Esophagus muscularis mucosa (tissue), 4 donors: ENCODE data around the gene MEF2D. TPM values are rescaled to one million over a fixed set of nuclear protein-coding genes. Genes with fewer than 3 reads are reported as not detected.

Experiments
- DNase-seq: peaks from one replicate; pipeline ENCODE4 v3.0.0-alpha.2; 2017; ENCODE audit errors: extremely low spot score
- H3K27ac ChIP-seq, 4 donors: fragments of 200-600 bp; sonication (generic); replicated peaks in 1 of 4; 1 replicate in 3 of 4; 2 replicates in 1 of 4; pipeline ENCODE4 v1.5.1; 2016 to 2019; ENCODE audit warnings: mild to moderate bottlenecking in 1 of 4
- H3K27me3 ChIP-seq, 4 donors: fragments of 200-600 bp; sonication (generic); one replicate each; pipeline versions ENCODE4 v1.5.1 to v1.6.0; 2016 to 2019
- H3K36me3 ChIP-seq, 4 donors: fragments of 200-600 bp; sonication (generic); one replicate each; pipeline ENCODE4 v1.5.1; 2016 to 2019
- H3K4me1 ChIP-seq, 4 donors: fragments of 200-600 bp; sonication (generic); one replicate each; pipeline ENCODE4 v1.5.1; 2016 to 2019
- H3K4me3 ChIP-seq, 4 donors: fragments of 200-600 bp; sonication (generic); 1 replicate in 2 of 4; 2 replicates in 2 of 4; pipeline ENCODE4 v1.5.1; 2016 to 2019; ENCODE audit warnings: mild to moderate bottlenecking in 4 of 4, moderate library complexity in 1 of 4
- H3K9me3 ChIP-seq, 4 donors: fragments of 200-600 bp; sonication (generic); 1 replicate in 3 of 4; 2 replicates in 1 of 4; pipeline ENCODE4 v1.5.1; 2016 to 2019
- CTCF ChIP-seq, 3 experiments: fragments of 200-600 bp in 2 of 3; fragments of 450-650 bp in 1 of 3; sonication (generic) in 2 of 3; IDR thresholded peaks; one replicate each; pipeline ENCODE4 v1.5.1; 2017 to 2019; ENCODE audit warnings: antibody characterized with exemption in 3 of 3, mild to moderate bottlenecking in 2 of 3, moderate library complexity in 1 of 3
- EP300 ChIP-seq: sonication (generic); formaldehyde crosslinking; IDR thresholded peaks from one replicate; pipeline ENCODE4 v1.6.1; 2017; ENCODE audit warnings: antibody characterized with exemption
- POLR2A ChIP-seq: fragments of 450-650 bp; IDR thresholded peaks from one replicate; pipeline ENCODE4 v1.6.1; 2017; ENCODE audit warnings: antibody characterized with exemption, moderate library complexity, mild to moderate bottlenecking, low read depth
- POLR2AphosphoS5 ChIP-seq, 2 donors: sonication (generic); formaldehyde crosslinking; IDR thresholded peaks; one replicate each; pipeline ENCODE4 v1.6.1; 2017; ENCODE audit warnings: antibody characterized with exemption in 2 of 2
- WGBS: methylation state at CpG from one replicate; pipeline ENCODE4 v1.1.5; 2018; 5-methylcytosine and 5-hydroxymethylcytosine counted together
- intact Hi-C: fragments of 100-400 bp; cut with DNase I; formaldehyde crosslinking; loops from one replicate; pipeline ENCODE4 v1.15.1; 2023
- total RNA-seq, 4 donors: library from RNA; depleted of rRNA; stranded (reverse); fragments of >200 nt; gene quantifications; one replicate each; pipeline versions ENCODE4 v1.1.0 to v1.2.1, GENCODE V29; 2016

The MEF2D gene
- total RNA-seq, 4 donors from 2014 or later, result 78.0 to 138 (median 115) TPM

- Histone ChIP-seq H3K27ac (no peak overlapping the region), H3K9me3 (no peaks in the 10 kb centered on the region), H3K4me1 (peaks cover 16 to 23% (median 20%) of the 10 kb centered on the region in 4 donors), H3K36me3 (no peaks in the 10 kb centered on the region), H3K27me3 (peaks cover 15 to 99% (median 73%) of the 10 kb centered on the region in 4 donors), H3K4me3 (no peak overlapping the region)
- intact Hi-C loops, result no loop called here
- 59% methylated on average over 7 of the region's 7 CpGs for WGBS
- no peak for TF ChIP-seq POLR2A
- no peak for TF ChIP-seq POLR2AphosphoS5 (IDR thresholded peaks at IDR 0.05)
- TF ChIP-seq CTCF (IDR thresholded peaks at IDR 0.05), result no peak
- TF ChIP-seq EP300, result no peak
- DNase-seq, result no peak
Observed at GRCh38 chr1:156438278-156438987, 62.1 kb downstream of the MEF2D start.

GRCh38 chr1:156437037-156437867, 63.3 kb downstream of the MEF2D start:
- intact Hi-C loops, result no loop called here

GRCh38 chr1:156436141-156437036, 64.2 kb downstream of the MEF2D start:
- DNase-seq, result no peak
- H3K36me3 ChIP-seq, result no peaks in the 10 kb centered on the region
- H3K27ac ChIP-seq, result no peak overlapping the region
- H3K4me3 ChIP-seq, result peak overlapping the region; percentile 41 to 59 (median 46)
- H3K27me3 ChIP-seq, result peaks cover 15 to 100% (median 82%) of the 10 kb centered on the region in 4 donors
- TF ChIP-seq CTCF (IDR thresholded peaks at IDR 0.05) (no peak), POLR2AphosphoS5 (IDR thresholded peaks at IDR 0.05) (no peak), POLR2A (no peak)
- H3K4me1 ChIP-seq, result peaks cover 16 to 23% (median 20%) of the 10 kb centered on the region in 4 donors
- no peaks in the 10 kb centered on the region for H3K9me3 ChIP-seq
- 3% methylated on average over 28 of the region's 77 CpGs for WGBS
- intact Hi-C loops, result no loop called here

More at GRCh38 chr1:156437037-156437867, 63.3 kb downstream of the MEF2D start:
- 41% methylated on average over 16 of the region's 19 CpGs for WGBS
- H3K4me3 ChIP-seq, result no peak overlapping the region
- TF ChIP-seq EP300 (no peak), POLR2A (no peak), CTCF (IDR thresholded peaks at IDR 0.05) (no peak), POLR2AphosphoS5 (IDR thresholded peaks at IDR 0.05) (no peak)
- H3K27ac ChIP-seq, result no peak overlapping the region
- no peaks in the 10 kb centered on the region for H3K9me3 ChIP-seq
- H3K36me3 ChIP-seq, result no peaks in the 10 kb centered on the region
- H3K27me3 ChIP-seq, result peaks cover 15 to 100% (median 81%) of the 10 kb centered on the region in 4 donors
- H3K4me1 ChIP-seq, result peaks cover 16 to 23% (median 20%) of the 10 kb centered on the region in 4 donors
- DNase-seq, result no peak

GRCh38 chr1:156435545-156436140, 64.9 kb downstream of the MEF2D start:
- Histone ChIP-seq H3K4me3 (peak overlapping the region; percentile 41 to 59 (median 46)), H3K27ac (no peak overlapping the region), H3K4me1 (peaks cover 16 to 23% (median 20%) of the 10 kb centered on the region in 4 donors), H3K9me3 (no peaks in the 10 kb centered on the region), H3K36me3 (no peaks in the 10 kb centered on the region), H3K27me3 (peaks cover 15 to 100% (median 81%) of the 10 kb centered on the region in 4 donors)
- intact Hi-C loops, result no loop called here
- DNase-seq, result no peak
- TF ChIP-seq CTCF (IDR thresholded peaks at IDR 0.05) (no peak), POLR2AphosphoS5 (IDR thresholded peaks at IDR 0.05) (no peak), POLR2A (no peak), EP300 (no peak)
- 3% methylated on average over 35 of the region's 59 CpGs for WGBS
